Neural progenitor cell (in vitro differentiated cells): ENCODE data around the gene ZNF385A. TPM values are rescaled to one million over a fixed set of nuclear protein-coding genes. Genes with fewer than 3 reads are reported as not detected.
A peak's percentile ranks its signal among the peaks of the same experiment; 100 is the strongest.

ENCODE experiments used
- DNase-seq: peaks from one replicate; pipeline ENCODE4 v3.0.0-alpha.2; 2016; ENCODE audit warnings: low spot score
- H2AFZ ChIP-seq: fragments of 200-600 bp; sonication (generic); replicated peaks from 2 replicates; pipeline ENCODE4 v1.6.1; 2016; ENCODE audit warnings: antibody characterized with exemption
- H3F3A ChIP-seq: fragments of 200-600 bp; sonication (generic); 2 replicates; pipeline ENCODE4 v1.6.1; 2016; ENCODE audit warnings: antibody characterized with exemption, low read depth
- H3K27ac ChIP-seq: fragments of 200-600 bp; sonication (generic); 2 replicates; pipeline ENCODE4 v1.5.1; 2016; ENCODE audit warnings: mild to moderate bottlenecking
- H3K27me3 ChIP-seq: fragments of 200-600 bp; sonication (generic); 2 replicates; pipeline ENCODE4 v1.6.1; 2016; ENCODE audit warnings: mild to moderate bottlenecking, moderate library complexity
- H3K36me3 ChIP-seq: fragments of 200-600 bp; sonication (generic); 2 replicates; pipeline ENCODE4 v1.5.1; 2016
- H3K4me1 ChIP-seq: fragments of 200-600 bp; sonication (generic); 2 replicates; pipeline ENCODE4 v1.6.1; 2016; ENCODE audit warnings: mixed run types
- H3K4me2 ChIP-seq: fragments of 200-600 bp; sonication (generic); 2 replicates; pipeline ENCODE4 v1.6.1; 2016
- H3K4me3 ChIP-seq: fragments of 200-600 bp; sonication (generic); 2 replicates; pipeline ENCODE4 v1.5.1; 2016
- H3K79me2 ChIP-seq: fragments of 200-600 bp; sonication (generic); 2 replicates; pipeline ENCODE4 v1.6.1; 2016; ENCODE audit warnings: low read depth
- H3K9ac ChIP-seq: fragments of 200-600 bp; sonication (generic); 2 replicates; pipeline ENCODE4 v1.6.1; 2016
- H3K9me3 ChIP-seq: fragments of 200-600 bp; sonication (generic); 2 replicates; pipeline ENCODE4 v1.5.1; 2016; ENCODE audit warnings: low read depth
- H4K20me1 ChIP-seq: fragments of 200-600 bp; sonication (generic); 2 replicates; pipeline ENCODE4 v1.6.1; 2016; ENCODE audit warnings: low read depth
- H3K27ac Mint-ChIP-seq: 3 replicates; pipeline ENCODE4 v1.8.0; 2021; ENCODE audit warnings: mixed read lengths
- H3K27me3 Mint-ChIP-seq: 2 replicates; pipeline ENCODE4 v1.8.0; 2022; ENCODE audit warnings: low read depth, mild to moderate bottlenecking, inconsistent platforms, moderate library complexity, mixed read lengths; ENCODE audit not compliant: insufficient read depth
- H3K36me3 Mint-ChIP-seq: 3 replicates; pipeline ENCODE4 v1.8.0; 2021; ENCODE audit warnings: mixed read lengths
- H3K4me1 Mint-ChIP-seq: 3 replicates; pipeline ENCODE4 v1.8.0; 2021; ENCODE audit warnings: mixed read lengths
- H3K4me3 Mint-ChIP-seq: 3 replicates; pipeline ENCODE4 v1.8.0; 2021; ENCODE audit warnings: mild to moderate bottlenecking, moderate library complexity, mixed read lengths
- H3K9me3 Mint-ChIP-seq: 3 replicates; pipeline ENCODE4 v1.8.0; 2020; ENCODE audit warnings: mixed read lengths
- CTCF ChIP-seq: fragments of 200-600 bp; sonication (generic); IDR thresholded peaks from 2 replicates; pipeline ENCODE4 v1.5.1; 2017; ENCODE audit warnings: antibody characterized with exemption, mild to moderate bottlenecking
- EZH2 ChIP-seq: fragments of 200-600 bp; sonication (generic); IDR thresholded peaks from 2 replicates; pipeline ENCODE4 v1.6.1; 2017; ENCODE audit warnings: antibody characterized with exemption, mild to moderate bottlenecking, moderate library complexity
- EZH2phosphoT487 ChIP-seq: fragments of 200-600 bp; sonication (generic); IDR thresholded peaks from 2 replicates; pipeline ENCODE4 v1.6.1; 2017; ENCODE audit warnings: antibody characterized with exemption
- total RNA-seq: library from RNA; depleted of rRNA; stranded (reverse); fragments of >200 nt; gene quantifications from 2 replicates; pipeline ENCODE4 v1.2.3, GENCODE V29; 2015; ENCODE audit warnings: low replicate concordance

ZNF385A gene
- total RNA-seq, 1 donor from 2014 or later, result 6.2 TPM

GRCh38 chr12:54341378-54342300 lies 42.9 kb downstream of the ZNF385A start:
- Histone ChIP-seq H3K27ac (peak overlapping the region; percentile 96), H3K4me3 (peak overlapping the region; percentile 19)
- no peaks in the 10 kb centered on the region for H3K9me3 Mint-ChIP-seq

GRCh38 chr12:54340846-54341245 lies 43.7 kb downstream of the ZNF385A start:
- Histone ChIP-seq H3K9ac (no peak overlapping the region), H3K79me2 (peaks cover 59% of the 10 kb centered on the region), H3K4me3 (peak overlapping the region; percentile 19), H3K9me3 (no peaks in the 10 kb centered on the region), H3K27ac (peak overlapping the region; percentile 96), H2AFZ (no peak overlapping the region), H3K36me3 (no peaks in the 10 kb centered on the region), H4K20me1 (no peaks in the 10 kb centered on the region), H3K4me1 (peaks cover 61% of the 10 kb centered on the region), H3F3A (peaks cover 48% of the 10 kb centered on the region), H3K4me2 (peak overlapping the region; percentile 64), H3K27me3 (no peaks in the 10 kb centered on the region)
- H3K27ac Mint-ChIP-seq, result peak overlapping the region; percentile 90
- peaks cover 2% of the 10 kb centered on the region for H3K27me3 Mint-ChIP-seq
- H3K4me3 Mint-ChIP-seq, result peak overlapping the region; percentile 19
- no peak for TF ChIP-seq CTCF
- TF ChIP-seq EZH2phosphoT487, result no peak
- TF ChIP-seq EZH2, result no peak
- H3K36me3 Mint-ChIP-seq, result peaks cover 36% of the 10 kb centered on the region
- DNase-seq, result no peak
- peaks cover 77% of the 10 kb centered on the region for H3K4me1 Mint-ChIP-seq
- H3K9me3 Mint-ChIP-seq, result no peaks in the 10 kb centered on the region

More at GRCh38 chr12:54341378-54342300, 42.9 kb downstream of the ZNF385A start:
- H3K27me3 Mint-ChIP-seq, result peaks cover 2% of the 10 kb centered on the region
- Histone ChIP-seq H4K20me1 (no peaks in the 10 kb centered on the region), H3K9me3 (no peaks in the 10 kb centered on the region), H3K36me3 (no peaks in the 10 kb centered on the region), H3K4me1 (peaks cover 61% of the 10 kb centered on the region), H2AFZ (no peak overlapping the region), H3K79me2 (peaks cover 51% of the 10 kb centered on the region), H3F3A (peaks cover 43% of the 10 kb centered on the region), H3K27me3 (no peaks in the 10 kb centered on the region), H3K9ac (no peak overlapping the region), H3K4me2 (peak overlapping the region; percentile 64)
- peaks cover 71% of the 10 kb centered on the region for H3K4me1 Mint-ChIP-seq
- peak overlapping the region; percentile 19 for H3K4me3 Mint-ChIP-seq
- DNase-seq, result peak; percentile 90
- peaks cover 35% of the 10 kb centered on the region for H3K36me3 Mint-ChIP-seq
- H3K27ac Mint-ChIP-seq, result peak overlapping the region; percentile 90
- TF ChIP-seq CTCF (no peak), EZH2phosphoT487 (no peak), EZH2 (no peak)

- Mint-ChIP-seq H3K27ac (no peak overlapping the region), H3K4me3 (no peak overlapping the region), H3K36me3 (peaks cover 29% of the 10 kb centered on the region), H3K27me3 (peaks cover 2% of the 10 kb centered on the region), H3K9me3 (no peaks in the 10 kb centered on the region), H3K4me1 (peaks cover 71% of the 10 kb centered on the region)
- TF ChIP-seq EZH2phosphoT487 (no peak), CTCF (no peak), EZH2 (no peak)
- Histone ChIP-seq H3K9me3 (no peaks in the 10 kb centered on the region), H3K27ac (no peak overlapping the region), H3K27me3 (no peaks in the 10 kb centered on the region), H3K36me3 (no peaks in the 10 kb centered on the region), H3K9ac (no peak overlapping the region), H3K79me2 (peaks cover 74% of the 10 kb centered on the region), H3K4me2 (peak overlapping the region; percentile 32), H2AFZ (no peak overlapping the region), H3K4me3 (no peak overlapping the region), H3F3A (peaks cover 58% of the 10 kb centered on the region), H3K4me1 (peaks cover 61% of the 10 kb centered on the region), H4K20me1 (no peaks in the 10 kb centered on the region)
- no peak for DNase-seq
Observed at GRCh38 chr12:54338698-54339296, 45.7 kb downstream of the ZNF385A start.
